Frontal cortex (tissue), 4 donors: ENCODE measurements around the gene EEF1G. TPM values are rescaled to one million over a fixed set of nuclear protein-coding genes. Genes with fewer than 3 reads are reported as not detected.
"Not testable (repeated sequence)": the region's sequence is repeated elsewhere in the genome, so short reads cannot be mapped to it uniquely, and the experiment has no call there.

Experiments
- DNase-seq, 2 donors: peaks; one replicate each; pipeline ENCODE4 v3.0.0; 2012; ENCODE audit warnings: low spot score in 2 of 2
- FAIRE-seq: peaks from 2 replicates; lab custom pipeline; 2012; peaks lifted over from hg19 to GRCh38; lab: Jason Lieb, UNC
- total RNA-seq: library from RNA; depleted of rRNA; stranded (reverse); fragments of >200 nt; gene quantifications from one replicate; pipeline ENCODE4 v1.2.3, GENCODE V29; 2014
- donor health status: control.
- donor health status: control.
- donor health status: control.

EEF1G gene
- total RNA-seq, 1 donor from 2014 or later: 1,985 TPM

GRCh38 chr11:62580959-62581715 lies 7.4 kb upstream of the EEF1G start:
- FAIRE-seq: no peak
- no peak for DNase-seq

GRCh38 chr11:62579252-62579651 lies 5.6 kb upstream of the EEF1G start:
- FAIRE-seq: no peak

GRCh38 chr11:62578541-62578940 lies 4.8 kb upstream of the EEF1G start:
- no peak for DNase-seq
- no peak for FAIRE-seq

More at GRCh38 chr11:62579252-62579651, 5.6 kb upstream of the EEF1G start:
- DNase-seq: no peak

- no peak for FAIRE-seq
- no peak for DNase-seq
Measured at GRCh38 chr11:62577046-62577714, 3.5 kb upstream of the EEF1G start.

GRCh38 chr11:62575837-62576236 lies 2.1 kb upstream of the EEF1G start:
- FAIRE-seq (no peak), DNase-seq (no peak)

GRCh38 chr11:62575156-62575555 lies 1.5 kb upstream of the EEF1G start:
- FAIRE-seq (no peak), DNase-seq (no peak)

- DNase-seq (peak in 1 of 2 donors; percentile 49), FAIRE-seq (no peak)
Measured at GRCh38 chr11:62574363-62575071, 826 bp upstream of the EEF1G start.

- DNase-seq (no peak), FAIRE-seq (no peak)
Measured at GRCh38 chr11:62573006-62573591, 592 bp downstream of the EEF1G start.

GRCh38 chr11:62572431-62572830 lies 1.3 kb downstream of the EEF1G start:
- DNase-seq: no peak

GRCh38 chr11:62571493-62571892 lies 2.2 kb downstream of the EEF1G start:
- FAIRE-seq, DNase-seq: not testable (repeated sequence)

More at GRCh38 chr11:62572431-62572830, 1.3 kb downstream of the EEF1G start:
- FAIRE-seq: no peak

GRCh38 chr11:62570903-62571302 lies 2.8 kb downstream of the EEF1G start:
- FAIRE-seq, DNase-seq: not testable (repeated sequence)

GRCh38 chr11:62569611-62570010 lies 4.1 kb downstream of the EEF1G start:
- no peak for DNase-seq
- no peak for FAIRE-seq

GRCh38 chr11:62567018-62567633 lies 6.6 kb downstream of the EEF1G start:
- DNase-seq (no peak), FAIRE-seq (no peak)

- DNase-seq (no peak), FAIRE-seq (no peak)
Measured at GRCh38 chr11:62566247-62566646, 7.4 kb downstream of the EEF1G start.

GRCh38 chr11:62565100-62565802 lies 8.4 kb downstream of the EEF1G start:
- no peak for FAIRE-seq
- DNase-seq: no peak

- not testable (repeated sequence) for DNase-seq, FAIRE-seq
Measured at GRCh38 chr11:62561677-62562230, 11.9 kb downstream of the EEF1G start.

GRCh38 chr11:62560566-62561103 lies 13.1 kb downstream of the EEF1G start:
- DNase-seq (peak in 1 of 2 donors; percentile 68), FAIRE-seq (no peak)

GRCh38 chr11:62559626-62560025 lies 14.1 kb downstream of the EEF1G start:
- not testable (repeated sequence) for FAIRE-seq

GRCh38 chr11:62559204-62559603 lies 14.5 kb downstream of the EEF1G start:
- FAIRE-seq: no peak
- no peak for DNase-seq

More at GRCh38 chr11:62559626-62560025, 14.1 kb downstream of the EEF1G start:
- not testable (repeated sequence) for DNase-seq
